Measurements from ENCODE around the gene TLE2. TPM values are rescaled to one million over a fixed set of nuclear protein-coding genes. Genes with fewer than 3 reads are reported as not detected.
A peak's percentile ranks its signal among the peaks of the same experiment; 100 is the strongest.
"Not testable (repeated sequence)": the region's sequence is repeated elsewhere in the genome, so short reads cannot be mapped to it uniquely, and the experiment has no call there.

TLE2 gene
- total RNA-seq, 1 experiment from 2014 or later: 3.0 TPM

DNA sequence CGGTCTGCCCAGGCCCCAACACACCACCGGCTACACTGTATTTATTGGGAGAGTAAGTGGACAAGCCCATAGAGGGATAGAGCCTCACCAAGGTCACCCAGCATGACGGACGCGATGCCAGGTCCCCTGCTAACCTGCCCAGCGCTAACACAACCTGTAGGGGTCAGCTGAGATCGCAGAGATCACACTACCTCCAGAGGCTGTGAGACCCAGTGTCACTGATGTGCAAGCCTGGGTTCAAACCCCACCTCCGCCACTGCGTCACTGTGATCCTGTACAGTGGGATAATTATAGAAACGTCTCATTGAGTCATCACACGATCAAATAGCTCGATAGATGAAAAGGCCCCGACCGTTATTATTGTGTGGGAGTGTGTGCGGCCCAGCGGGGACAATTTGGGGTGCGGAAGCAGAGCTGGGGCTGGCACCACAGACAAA is 10.6 kb upstream of the TLE2 start:
- CTCF ChIA-PET: interaction anchor here (1.0 kb wide), 1 partner anchor 88 kb away, joined by 7 read pairs; no protein-coding TSS in a partner anchor
- no peak overlapping the region for H3K4me3 Mint-ChIP-seq (ENCODE audit: unreplicated experiment)
- H3K27me3 Mint-ChIP-seq (ENCODE audit: insufficient read depth, unreplicated experiment): no peaks in the 10 kb centered on the region
- BruUV-seq (replicated peaks): no TSS peak
- no peak overlapping the region for H3K27ac Mint-ChIP-seq (ENCODE audit: low read depth, unreplicated experiment)
- H3K4me1 Mint-ChIP-seq (ENCODE audit: insufficient read depth, unreplicated experiment): peaks cover 17% of the 10 kb centered on the region
- TF ChIP-seq CTCF (IDR thresholded peaks at IDR 0.05; ENCODE audit: unreplicated experiment): no peak
- no peaks in the 10 kb centered on the region for H3K36me3 Mint-ChIP-seq (ENCODE audit: insufficient read depth, unreplicated experiment)
- intact Hi-C loops (cut with micrococcal nuclease): loop anchor here (10.0 kb wide), 2 partner anchors 65 to 355 kb away; partner anchors contain the start of gene TLE6
- POLR2A ChIA-PET: interaction anchor here (0.6 to 0.7 kb wide), 2 partner anchors 48 to 462 kb away, joined by 3 read pairs; no protein-coding TSS in a partner anchor
- H3K9me3 Mint-ChIP-seq (ENCODE audit: unreplicated experiment): no peaks in the 10 kb centered on the region
- no peak for DNase-seq (ENCODE audit: unreplicated experiment)

DNA sequence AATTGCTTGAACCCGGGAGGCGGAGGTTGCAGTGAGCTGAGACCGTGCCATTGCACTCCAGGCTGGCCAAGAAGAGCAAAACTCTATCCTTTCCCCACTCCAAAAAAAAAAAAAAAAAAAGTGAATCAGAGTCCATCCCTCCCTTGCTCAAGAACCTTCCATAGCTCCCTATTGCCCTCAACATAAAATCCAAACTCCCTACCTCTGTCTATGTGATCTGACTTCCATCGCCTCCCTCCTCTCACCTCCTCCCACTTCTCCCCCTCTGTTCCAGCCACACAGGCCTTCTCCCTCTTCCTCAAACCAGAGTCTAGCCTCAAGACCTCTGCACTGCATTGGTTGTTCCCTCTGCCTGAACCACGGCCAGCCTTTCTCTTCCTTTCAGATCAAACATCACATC is 10.0 kb upstream of the TLE2 start:
- ChIA-PET POLR2A (interaction anchor here (0.6 kb wide), 2 partner anchors 33 to 48 kb away, joined by 3 read pairs; no protein-coding TSS in a partner anchor), CTCF (interaction anchor here (1.0 to 1.3 kb wide), 2 partner anchors 87 to 89 kb away, joined by 3 to 7 read pairs; no protein-coding TSS in a partner anchor)
- BruUV-seq (replicated peaks): no TSS peak
- Mint-ChIP-seq H3K36me3 (ENCODE audit: insufficient read depth, unreplicated experiment) (no peaks in the 10 kb centered on the region), H3K27ac (ENCODE audit: low read depth, unreplicated experiment) (no peak overlapping the region), H3K27me3 (ENCODE audit: insufficient read depth, unreplicated experiment) (no peaks in the 10 kb centered on the region), H3K9me3 (ENCODE audit: unreplicated experiment) (no peaks in the 10 kb centered on the region), H3K4me1 (ENCODE audit: insufficient read depth, unreplicated experiment) (peaks cover 22% of the 10 kb centered on the region), H3K4me3 (ENCODE audit: unreplicated experiment) (no peak overlapping the region)
- DNase-seq (ENCODE audit: unreplicated experiment): no peak
- TF ChIP-seq CTCF (IDR thresholded peaks at IDR 0.05; ENCODE audit: unreplicated experiment): no peak
- intact Hi-C loops (cut with micrococcal nuclease): loop anchor here (10.0 kb wide), 1 partner anchor 64 kb away; the partner anchor contains the start of gene TLE6

GRCh38 chr19:3038214-3038613 is 9.1 kb upstream of the TLE2 start:
- H3K27ac Mint-ChIP-seq (ENCODE audit: low read depth, unreplicated experiment): no peak overlapping the region
- no peak for TF ChIP-seq CTCF (IDR thresholded peaks at IDR 0.05; ENCODE audit: unreplicated experiment)
- intact Hi-C loops (cut with micrococcal nuclease): loop anchor here (10.0 kb wide), 1 partner anchor 63 kb away; the partner anchor contains the start of gene TLE6
- DNase-seq (ENCODE audit: unreplicated experiment): no peak
- no TSS peak for BruUV-seq (replicated peaks)
- H3K4me3 Mint-ChIP-seq (ENCODE audit: unreplicated experiment): no peak overlapping the region
- H3K27me3 Mint-ChIP-seq (ENCODE audit: insufficient read depth, unreplicated experiment): no peaks in the 10 kb centered on the region
- CTCF ChIA-PET: interaction anchor here (1.3 kb wide), 1 partner anchor 90 kb away, joined by 3 read pairs; no protein-coding TSS in a partner anchor
- H3K4me1 Mint-ChIP-seq (ENCODE audit: insufficient read depth, unreplicated experiment): peaks cover 28% of the 10 kb centered on the region
- POLR2A ChIA-PET: interaction anchor here (3.7 kb wide), 1 partner anchor 17 kb away, joined by 56 read pairs; no protein-coding TSS in a partner anchor
- no peaks in the 10 kb centered on the region for H3K9me3 Mint-ChIP-seq (ENCODE audit: unreplicated experiment)
- H3K36me3 Mint-ChIP-seq (ENCODE audit: insufficient read depth, unreplicated experiment): no peaks in the 10 kb centered on the region

- not testable (repeated sequence) for H3K27me3 Mint-ChIP-seq (ENCODE audit: insufficient read depth, unreplicated experiment); BruUV-seq (replicated peaks); H3K9me3 Mint-ChIP-seq (ENCODE audit: unreplicated experiment); DNase-seq (ENCODE audit: unreplicated experiment); H3K36me3 Mint-ChIP-seq (ENCODE audit: insufficient read depth, unreplicated experiment); H3K27ac Mint-ChIP-seq (ENCODE audit: low read depth, unreplicated experiment)
- CTCF ChIA-PET: interaction anchor here (0.6 kb wide), 1 partner anchor 20 kb away, joined by 3 read pairs; no protein-coding TSS in a partner anchor
- peak; percentile 8 for TF ChIP-seq CTCF (IDR thresholded peaks at IDR 0.05; ENCODE audit: unreplicated experiment)
- POLR2A ChIA-PET: interaction anchor here (0.6 to 3.7 kb wide), 11 partner anchors 10 to 133 kb away, joined by 3 to 56 read pairs (median 8); partner anchors contain the start of gene TLE6
- Mint-ChIP-seq H3K4me3 (ENCODE audit: unreplicated experiment) (peak overlapping the region; percentile 84), H3K4me1 (ENCODE audit: insufficient read depth, unreplicated experiment) (peaks cover 28% of the 10 kb centered on the region)
- intact Hi-C loops (cut with micrococcal nuclease): loop anchor here (10.0 kb wide), 1 partner anchor 62 kb away; the partner anchor contains the start of gene TLE6
These were observed 8.0 kb upstream of the TLE2 start for GRCh38 chr19:3036977-3037544.

Data from MCF 10A (cell line).